Measurements from ENCODE around the gene MTF2.

- TF ChIP-seq CTCF (IDR thresholded peaks at IDR 0.05), result no peak
- TF ChIP-seq POLR2A (IDR thresholded peaks at IDR 0.05), result no peak
- TF ChIP-seq EP300 (IDR thresholded peaks at IDR 0.05), result no peak
- no peak for TF ChIP-seq POLR2AphosphoS5 (IDR thresholded peaks at IDR 0.05)
Measured at GRCh38 chr1:93113127-93113526, 34.0 kb downstream of the MTF2 start.

Data from gastroesophageal sphincter (tissue), 3 donors.